DND-41 (cell line): Measurements from ENCODE around the gene EML1.

Experiments used
- CTCF ChIP-seq: IDR thresholded peaks from 2 replicates; pipeline ENCODE4 v1.5.1; 2012; ENCODE audit warnings: borderline replicate concordance, low read length, moderate library complexity, mild to moderate bottlenecking; ENCODE audit not compliant: poor library complexity, severe bottlenecking; ENCODE audit errors: extremely low read depth
- EZH2 ChIP-seq: IDR thresholded peaks from 3 replicates; pipeline ENCODE4 v1.6.1; 2012; ENCODE audit warnings: borderline replicate concordance, low read depth, mild to moderate bottlenecking, moderate library complexity, low read length, inconsistent platforms; ENCODE audit not compliant: severe bottlenecking

GRCh38 chr14:99968191-99968920, 175.1 kb downstream of the EML1 start:
- TF ChIP-seq CTCF = no peak
- TF ChIP-seq EZH2 = no peak
